ENCODE measurements around the gene DTNA.
"Not testable (repeated sequence)": the region's sequence is repeated elsewhere in the genome, so short reads cannot be mapped to it uniquely, and the experiment has no call there.

Gene DTNA

DNA sequence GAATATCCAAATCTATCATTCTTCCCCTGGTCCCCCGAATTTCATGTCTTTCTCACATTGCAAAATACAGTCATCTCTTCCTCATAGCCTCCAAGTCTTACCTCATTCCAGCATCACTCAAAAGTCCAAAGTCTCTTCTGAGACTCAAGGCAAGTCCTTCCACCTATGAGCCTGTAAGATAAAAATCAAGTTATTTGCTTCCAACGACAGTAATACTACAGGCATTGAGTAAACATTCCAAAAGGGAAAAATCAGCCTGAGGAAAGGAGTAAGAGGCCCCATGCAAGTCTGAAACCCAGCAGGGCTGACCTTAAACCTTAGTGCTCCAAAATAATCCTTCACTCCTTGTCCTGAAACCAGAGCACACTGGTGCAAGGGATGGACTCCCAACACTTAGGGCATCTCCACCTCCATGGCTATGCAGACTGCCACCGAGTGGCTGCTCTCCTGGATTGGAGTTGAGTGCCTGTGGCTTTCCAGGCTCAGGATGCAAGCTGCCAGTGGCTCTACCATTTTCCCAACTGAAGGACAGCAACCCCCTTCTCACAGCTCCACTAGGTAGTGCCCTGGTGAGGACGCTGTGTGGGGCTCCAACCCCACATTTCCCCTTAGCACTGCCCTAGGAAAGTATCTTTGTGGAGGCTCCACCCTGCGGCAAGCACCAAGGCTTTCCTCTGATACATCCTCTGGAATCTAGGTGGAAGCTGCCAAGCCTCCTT is 16.3 kb downstream of the DTNA start:
- DNase-seq, result no peak

DNA sequence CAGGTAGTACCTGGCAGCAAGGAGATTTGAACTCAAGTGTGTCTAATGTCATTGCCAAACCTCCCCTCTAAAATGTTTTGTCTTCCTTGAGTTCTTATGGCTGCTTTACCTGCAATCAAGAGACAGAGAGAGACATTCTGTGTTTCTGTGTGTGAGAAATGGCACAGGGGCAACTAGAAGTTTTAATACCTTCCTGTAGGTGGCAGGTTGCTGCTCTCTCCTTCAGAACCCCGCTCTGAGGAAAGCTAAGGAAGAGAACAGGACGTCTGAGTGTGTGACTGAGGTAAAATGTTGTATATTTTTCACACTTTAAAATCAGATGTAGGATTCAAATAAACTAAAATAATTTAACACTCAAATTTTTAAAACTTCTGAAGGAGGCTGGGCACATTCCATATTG is 19.2 kb downstream of the DTNA start:
- peak; percentile 17 for DNase-seq

DNA sequence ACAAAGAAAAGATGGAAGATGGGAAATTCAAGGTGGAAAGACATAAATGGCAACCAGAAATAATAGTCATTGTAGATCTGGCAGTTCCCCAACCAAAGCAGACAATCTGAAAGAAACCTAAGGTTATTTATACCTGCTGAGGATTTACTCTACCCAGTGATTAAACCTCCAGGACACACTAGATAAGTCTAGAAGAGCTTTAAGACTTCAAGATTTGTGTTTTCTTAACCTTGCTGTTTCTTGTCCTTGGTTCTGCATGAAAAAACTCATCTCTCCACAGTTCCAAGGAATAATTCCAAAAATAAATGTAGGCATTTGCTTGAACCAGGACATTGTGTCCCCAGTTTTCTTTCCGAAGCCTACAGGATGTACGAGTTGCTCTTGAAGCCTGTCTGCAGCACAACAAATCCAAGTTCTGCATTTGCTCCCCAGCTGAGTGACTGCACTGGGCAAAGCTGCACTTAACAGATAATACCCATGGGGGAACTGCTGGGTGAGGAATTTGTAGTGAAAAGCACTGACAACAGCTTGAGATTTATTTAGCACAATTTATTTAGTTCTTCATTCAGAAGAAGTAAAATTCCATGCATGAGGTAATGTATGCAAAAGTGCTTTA is 19.8 kb downstream of the DTNA start:
- DNase-seq, result no peak

DNA sequence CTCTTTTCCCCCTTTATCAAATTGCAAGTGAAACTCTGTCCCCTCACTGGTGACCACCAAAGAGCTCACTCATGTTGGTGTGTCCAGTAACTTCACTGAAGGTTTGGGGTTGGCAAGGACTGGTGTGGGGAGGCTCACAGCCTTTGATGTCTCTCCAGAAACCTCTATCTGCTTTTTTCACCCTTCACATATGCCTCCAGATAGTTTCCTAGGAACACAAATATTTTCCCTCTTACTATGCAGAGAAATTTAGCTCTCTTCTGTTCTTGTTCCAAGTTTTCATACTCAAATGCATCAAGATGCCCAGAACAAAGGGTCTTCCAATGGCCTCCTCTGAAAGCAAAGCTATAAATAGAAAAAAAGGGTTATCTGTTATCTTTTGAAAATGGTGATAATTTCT is 20.7 kb downstream of the DTNA start:
- no peak for DNase-seq

DNA sequence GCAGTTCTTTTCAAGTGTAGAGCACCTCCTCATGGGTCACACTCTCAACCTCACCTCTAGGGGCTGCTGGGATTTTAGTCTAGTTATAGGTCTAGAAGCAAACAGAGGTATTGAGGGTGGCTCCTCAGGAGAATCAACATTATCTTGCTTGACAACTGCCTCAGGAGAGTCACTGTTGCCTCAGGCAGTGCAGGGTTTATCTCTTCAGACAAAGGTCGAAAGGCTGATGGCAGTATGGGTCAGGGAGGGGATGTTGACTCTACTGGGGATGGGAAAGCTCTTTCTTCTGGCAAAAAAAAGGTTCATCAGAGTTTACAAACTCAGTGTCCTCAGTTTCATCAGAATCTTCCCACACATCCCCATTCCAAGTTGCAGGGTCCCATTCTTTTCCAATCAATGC is 24.0 kb downstream of the DTNA start:
- DNase-seq, result no peak

DNA sequence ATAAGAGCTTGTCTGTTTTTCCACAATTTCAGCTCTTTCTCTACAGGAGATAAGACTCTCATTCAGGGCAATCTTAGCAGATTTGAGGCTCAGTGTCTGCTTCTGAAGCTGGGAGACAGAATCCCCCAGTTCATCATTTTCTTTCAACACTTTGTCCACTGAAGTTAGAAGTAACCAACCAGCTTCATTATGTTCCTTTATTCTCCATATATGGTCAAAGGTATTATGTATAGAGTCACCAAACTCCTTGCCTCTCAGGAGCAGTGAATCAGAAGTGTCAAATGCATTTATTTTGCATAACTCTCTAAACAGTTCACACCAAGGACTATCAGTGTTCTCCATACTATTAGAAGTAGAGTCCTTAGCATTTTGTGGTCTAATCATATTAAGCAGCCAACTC is 24.4 kb downstream of the DTNA start:
- not testable (repeated sequence) for DNase-seq

DNA sequence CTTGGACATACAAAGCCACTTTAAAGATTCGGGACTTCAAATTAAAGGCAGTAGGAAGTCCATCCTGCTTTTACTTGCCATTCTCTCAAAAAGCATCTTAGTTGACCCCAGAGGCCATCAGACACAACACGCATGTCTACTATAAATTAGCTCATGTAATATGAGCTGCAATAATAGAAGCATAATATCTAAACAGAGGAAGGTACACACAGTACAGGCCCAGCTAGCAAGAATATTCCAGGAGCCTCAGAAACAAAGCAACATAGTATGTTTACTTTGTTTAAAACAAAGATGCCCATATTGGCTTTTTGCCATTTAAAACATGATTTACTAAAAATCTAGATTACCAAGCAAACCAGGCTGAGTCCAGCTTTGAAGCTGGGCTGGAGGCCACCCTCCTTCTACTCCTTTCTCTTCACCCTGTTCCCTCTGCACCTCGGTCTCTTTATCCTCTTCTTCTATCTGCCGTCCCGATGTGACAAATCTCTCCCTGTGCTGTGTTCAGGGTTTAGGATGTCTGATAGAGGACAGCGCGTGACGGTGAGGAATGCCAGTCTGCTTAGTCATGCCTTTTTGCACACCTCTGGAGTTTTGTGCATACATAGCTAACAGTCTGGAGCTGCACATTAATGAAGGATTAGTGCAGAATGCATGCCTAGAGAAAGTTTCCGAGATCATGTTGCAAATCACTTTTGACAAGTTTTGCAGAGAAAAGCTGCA is 28.2 kb downstream of the DTNA start:
- DNase-seq, result peak; percentile 4

DNA sequence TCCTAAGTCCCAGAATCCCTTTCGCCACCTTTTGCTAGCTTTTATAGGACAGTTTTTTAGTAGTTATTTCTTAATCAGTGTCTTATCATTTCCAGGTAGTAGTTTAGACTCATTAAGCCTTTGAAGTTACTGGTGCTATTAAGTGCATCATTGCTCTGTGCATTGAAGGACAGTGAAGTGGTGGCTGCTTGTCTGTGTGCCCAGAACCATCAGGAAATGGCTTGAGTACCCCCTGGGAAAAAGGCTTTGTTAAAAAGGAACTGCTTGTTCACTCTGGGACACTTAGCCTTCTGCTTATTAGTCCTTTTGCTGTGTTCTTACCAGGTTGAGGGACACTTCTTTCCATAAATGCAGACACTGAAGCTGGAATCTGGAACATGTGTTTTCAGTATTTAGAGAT is 30.0 kb downstream of the DTNA start:
- DNase-seq, result no peak

DNA sequence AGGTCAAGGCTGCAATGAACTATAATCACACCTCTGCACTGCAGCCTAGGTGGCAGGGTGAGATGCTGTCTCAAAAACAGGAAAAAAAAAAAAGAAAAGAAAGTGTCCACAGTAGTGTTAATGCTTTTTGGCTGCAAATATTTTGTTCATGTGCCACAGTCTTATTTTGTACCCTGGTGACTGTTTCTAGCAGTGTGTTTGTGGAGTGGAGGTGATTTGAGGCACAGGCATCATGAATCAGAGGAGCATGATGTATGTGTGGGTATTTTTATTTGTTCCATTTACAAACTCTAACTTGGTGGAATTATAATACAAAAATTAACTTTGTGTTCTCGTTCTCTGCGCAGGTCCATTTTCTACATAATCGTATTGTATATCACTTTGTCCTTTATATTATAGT is 30.6 kb downstream of the DTNA start:
- no peak for DNase-seq

DNA sequence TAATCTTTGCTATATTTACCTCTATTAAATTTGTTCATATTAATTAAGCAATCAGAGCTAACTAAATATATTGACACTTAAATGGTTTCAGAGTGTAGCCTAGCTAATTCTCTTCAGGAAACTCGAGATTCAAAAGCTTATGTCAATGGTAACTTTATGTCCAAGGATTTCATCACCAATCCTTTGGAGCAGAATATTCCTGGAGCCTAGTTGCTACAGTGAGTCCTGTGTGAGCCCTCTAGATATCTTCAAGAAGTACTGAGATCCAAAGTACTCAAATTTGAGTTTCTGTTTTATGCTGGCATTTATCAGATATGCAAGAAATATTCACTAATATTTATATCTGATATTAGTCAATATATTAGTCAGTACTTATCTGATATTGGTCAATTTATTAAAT is 31.3 kb downstream of the DTNA start:
- no peak for DNase-seq

DNA sequence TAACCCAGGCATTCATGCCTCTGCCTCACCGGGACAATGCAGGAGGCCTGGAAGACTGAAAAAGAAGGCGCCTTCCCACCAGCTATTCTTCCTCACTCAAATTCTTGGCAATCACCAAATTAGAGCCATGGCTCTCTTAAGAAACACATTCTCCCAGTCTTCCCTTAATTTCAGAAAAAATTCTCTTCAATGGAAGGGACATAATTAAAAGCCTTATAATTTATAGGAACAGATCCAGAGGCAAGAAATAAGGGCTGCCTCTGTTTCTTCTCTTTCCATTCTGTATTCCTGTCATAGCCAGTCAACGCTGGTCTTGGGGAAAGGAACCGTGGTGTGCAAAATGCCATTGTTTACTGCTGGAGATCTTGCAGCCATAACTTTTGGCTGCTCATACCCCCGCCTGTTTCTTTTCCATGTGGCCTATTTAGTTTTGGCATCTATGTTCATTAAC is 32.8 kb downstream of the DTNA start:
- no peak for DNase-seq

DNA sequence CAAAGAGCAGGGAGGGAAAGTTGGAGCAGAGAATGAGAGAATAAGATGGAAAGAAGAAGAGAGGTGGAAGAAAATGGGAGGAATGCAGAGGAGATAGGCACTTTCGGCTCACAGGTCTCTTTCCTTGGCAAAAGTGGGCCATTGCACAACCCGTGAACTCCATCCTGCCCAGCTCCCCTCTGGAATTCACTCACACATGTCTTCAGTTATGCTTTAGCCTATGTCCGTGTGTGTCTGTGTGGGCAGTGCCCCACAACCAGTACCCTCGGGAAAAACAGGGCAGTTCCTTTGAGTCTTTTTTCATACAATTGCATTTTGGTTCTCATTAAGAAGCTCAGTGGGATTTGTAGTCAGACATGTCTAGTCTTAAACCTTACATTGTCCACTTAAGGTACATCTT is 34.5 kb downstream of the DTNA start:
- no peak for DNase-seq

DNA sequence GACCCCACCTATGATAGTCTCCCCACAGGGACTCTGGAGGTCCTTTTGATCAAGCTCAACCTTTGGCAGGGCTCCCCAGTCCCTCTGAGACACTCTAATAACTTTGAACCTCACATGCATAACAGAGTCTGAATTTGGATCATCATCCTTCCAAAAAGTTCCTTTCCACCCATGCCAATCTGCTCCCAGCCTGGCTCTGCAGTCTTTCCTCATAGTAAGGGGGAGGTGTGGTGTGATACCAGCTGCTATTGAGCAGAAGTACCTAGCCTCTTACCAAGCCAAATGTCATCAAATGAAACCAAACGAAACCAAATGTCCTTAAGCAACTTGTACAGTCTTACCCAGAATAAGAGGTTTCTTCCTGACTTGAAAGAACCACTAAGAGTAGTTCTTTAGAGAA is 36.5 kb downstream of the DTNA start:
- DNase-seq, result peak; percentile 41

DNA sequence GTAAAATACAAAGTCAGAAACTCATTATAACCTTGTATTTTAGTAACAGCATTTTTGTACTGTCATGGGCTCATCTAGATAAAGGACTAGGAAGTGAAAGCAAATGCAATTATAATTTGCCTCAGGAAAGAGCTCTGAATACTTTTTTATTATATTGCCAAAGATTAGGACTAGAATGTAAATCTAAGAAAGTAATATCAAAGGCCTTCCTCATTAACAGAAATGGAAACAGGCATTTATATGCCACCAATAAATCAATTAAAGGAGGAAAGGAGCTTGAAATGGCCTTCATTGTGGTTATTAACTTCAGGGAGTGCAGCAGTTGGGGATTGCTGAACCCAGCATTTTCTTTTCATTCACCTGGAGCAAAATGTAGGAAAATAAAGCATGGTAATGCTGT is 39.6 kb downstream of the DTNA start:
- DNase-seq, result no peak

DNA sequence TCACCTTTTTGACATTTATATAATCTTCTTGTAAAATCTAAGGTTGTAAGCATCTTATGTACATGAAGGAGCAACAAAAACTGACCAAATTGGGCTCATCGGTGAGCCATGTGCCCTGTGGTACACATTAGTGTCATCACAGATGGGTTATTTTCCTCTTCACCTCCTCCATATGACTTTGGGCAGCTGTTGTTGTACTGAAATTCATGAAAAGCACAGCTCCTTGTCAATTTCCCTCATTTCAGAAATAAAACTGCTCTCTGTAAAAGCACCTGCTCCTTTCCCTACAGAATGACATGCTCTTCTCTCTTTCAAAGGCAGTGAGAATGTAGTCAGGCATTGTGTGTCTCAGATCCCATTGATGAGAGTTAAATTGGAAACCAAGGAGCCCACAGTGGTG is 42.0 kb downstream of the DTNA start:
- DNase-seq, result peak; percentile 89

DNA sequence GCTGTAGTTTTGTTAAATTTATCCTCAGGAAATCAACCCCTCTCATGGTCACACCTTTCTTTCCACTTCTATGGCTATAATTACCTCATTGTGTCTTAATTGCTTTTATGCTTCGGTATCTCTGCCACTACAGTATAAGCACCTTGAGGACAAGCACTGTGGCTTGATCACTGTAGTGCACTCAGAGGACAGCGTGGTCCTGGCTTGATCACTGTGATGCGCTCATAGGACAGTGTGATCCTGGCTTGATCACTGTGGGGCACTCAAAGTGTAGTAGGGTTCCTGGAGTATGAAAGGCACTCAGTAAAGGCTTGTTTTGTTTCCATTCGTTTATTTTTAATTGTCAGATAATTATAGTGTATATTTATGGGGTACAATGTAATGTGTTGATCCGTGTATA is 44.2 kb downstream of the DTNA start:
- DNase-seq, result no peak

DNA sequence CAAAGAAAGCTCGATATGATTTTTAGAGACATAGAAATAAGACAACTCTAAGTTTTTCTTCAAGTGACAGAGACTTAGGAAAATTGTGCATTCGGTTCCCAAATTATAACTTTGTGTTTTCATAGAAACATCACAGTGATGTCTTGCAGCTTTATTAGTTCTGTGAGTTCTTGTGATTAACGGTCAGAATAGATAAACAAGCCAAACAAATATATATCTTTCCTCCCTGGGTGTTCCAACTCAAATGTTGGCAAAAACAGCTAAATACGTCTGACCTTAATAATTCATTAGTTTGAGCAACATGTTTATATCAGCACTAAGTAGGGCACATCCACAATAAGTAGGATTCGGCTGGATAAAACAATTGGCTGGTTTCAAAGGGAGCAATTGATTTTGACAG is 47.6 kb downstream of the DTNA start:
- DNase-seq, result no peak

DNA sequence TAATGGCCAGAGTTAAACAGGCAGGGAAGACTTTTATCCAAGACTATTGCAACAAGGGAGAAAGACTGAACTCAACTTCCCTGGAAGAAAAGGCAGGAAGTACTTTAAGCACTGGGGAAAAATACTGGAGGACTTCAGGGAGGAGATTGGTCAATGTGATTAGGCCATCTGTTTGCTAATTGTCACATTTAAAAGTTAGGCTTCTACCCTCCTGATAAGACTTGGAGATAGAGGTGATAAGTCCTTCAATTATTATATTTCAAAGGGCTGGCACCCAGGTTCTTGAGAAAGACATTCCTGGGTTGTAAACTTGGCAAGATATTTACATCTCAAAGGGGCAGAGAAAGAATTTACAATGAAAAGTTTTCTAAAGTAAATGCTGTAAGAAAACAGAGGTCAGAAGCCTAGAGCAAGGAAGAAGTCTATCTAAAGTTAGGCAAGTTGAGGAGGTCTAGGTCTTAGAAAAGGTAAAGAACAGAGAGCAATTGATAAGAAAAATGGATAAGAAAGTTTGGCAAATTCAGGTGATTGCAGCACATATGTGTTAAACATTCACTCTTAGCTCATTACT is 48.4 kb downstream of the DTNA start:
- no peak for DNase-seq

DNA sequence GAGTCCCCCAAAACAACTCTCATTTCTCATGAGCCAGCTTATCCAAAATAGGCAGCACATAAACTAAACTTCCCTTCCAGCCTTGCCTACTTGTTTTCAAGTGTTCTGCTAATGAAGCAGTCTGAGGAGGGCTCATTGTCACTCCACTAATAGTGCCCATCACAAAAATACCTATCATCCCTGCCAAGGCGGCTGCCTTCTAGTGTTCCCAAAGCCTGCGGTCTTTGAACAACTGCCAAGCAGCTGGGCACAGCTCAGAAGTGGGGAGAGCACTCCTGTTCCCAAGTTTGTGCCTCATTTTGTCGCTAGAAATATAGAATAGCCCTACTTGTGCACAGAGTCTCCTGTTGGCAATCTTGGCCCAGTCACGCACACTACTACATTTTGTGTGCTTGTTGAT is 50.3 kb downstream of the DTNA start:
- no peak for DNase-seq

DNA sequence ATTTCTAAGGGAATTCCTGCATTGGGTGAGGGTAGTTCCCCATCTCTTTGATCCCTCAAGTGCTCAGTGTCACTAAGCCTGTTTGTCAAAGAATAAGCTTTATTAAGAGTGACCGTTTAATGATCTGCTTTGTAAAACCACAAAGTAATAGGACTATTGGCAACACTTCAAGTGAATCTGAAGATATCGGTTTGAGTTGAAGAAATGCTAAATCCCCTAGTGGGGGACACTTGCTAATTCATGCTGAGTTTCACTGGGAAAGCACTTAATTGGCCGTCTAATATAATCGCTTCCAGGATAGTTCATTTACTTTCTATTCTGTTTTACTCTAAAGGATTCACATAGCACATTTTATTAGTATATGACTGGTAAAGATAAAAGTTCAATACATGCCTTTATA is 54.4 kb downstream of the DTNA start:
- DNase-seq, result no peak

DNA sequence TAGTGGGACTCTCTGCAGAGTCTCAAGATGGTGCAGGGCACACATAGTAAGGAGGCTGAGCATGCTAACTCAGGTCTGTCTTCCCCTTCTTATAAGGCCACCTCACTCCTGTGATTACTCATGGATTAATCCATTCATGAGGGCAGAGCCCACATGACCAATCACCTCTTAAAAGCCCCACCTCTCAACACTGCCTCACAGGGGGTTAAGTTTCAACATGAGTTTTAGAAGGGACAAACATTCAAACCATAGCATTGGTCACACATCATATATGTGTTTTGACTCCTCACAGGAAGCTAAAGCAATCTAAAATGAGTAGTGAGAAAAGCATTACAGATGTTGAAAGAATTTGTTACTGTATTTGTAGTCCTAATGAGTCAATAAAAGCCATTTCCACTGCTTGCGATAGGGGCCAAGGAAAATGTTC is 57.5 kb downstream of the DTNA start:
- no peak for DNase-seq

DNA sequence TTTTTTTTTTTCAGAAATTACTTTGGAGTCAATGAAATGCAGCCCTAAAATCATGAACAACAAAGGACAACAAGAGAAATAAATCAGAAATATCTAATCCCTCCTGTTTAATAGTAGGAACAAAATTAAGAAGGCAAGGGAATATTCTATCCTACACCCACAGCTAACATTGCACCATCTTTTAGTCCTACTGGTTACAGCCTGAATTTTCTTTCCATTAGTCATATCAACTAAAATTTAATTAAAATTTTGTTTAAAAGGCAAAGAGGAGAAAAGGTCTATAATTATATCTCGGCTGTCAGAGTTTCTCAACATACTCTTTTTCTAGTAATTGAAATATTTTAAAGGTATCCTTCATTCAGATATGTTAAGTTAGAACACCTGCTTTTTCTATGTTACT is 61.9 kb downstream of the DTNA start:
- DNase-seq, result no peak

DNA sequence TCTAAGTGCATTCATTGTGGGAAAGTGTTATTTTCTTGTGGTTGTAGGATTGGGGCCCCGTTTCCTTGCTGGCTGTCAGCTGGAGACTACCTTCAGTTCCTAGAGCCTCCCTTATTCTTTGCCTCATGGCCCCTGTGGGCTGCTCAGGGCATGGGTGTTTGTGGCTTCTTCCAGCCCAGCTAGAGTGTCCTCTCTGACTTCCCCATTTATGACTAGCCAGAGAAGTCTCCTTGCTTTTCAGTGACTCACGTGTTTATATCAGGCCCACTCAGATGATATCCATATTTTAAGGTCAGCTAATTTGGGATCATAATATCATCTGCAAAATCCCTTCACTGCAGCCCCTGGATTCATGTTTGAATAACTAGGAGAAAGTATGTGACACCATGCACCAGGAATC is 62.8 kb downstream of the DTNA start:
- no peak for DNase-seq

DNA sequence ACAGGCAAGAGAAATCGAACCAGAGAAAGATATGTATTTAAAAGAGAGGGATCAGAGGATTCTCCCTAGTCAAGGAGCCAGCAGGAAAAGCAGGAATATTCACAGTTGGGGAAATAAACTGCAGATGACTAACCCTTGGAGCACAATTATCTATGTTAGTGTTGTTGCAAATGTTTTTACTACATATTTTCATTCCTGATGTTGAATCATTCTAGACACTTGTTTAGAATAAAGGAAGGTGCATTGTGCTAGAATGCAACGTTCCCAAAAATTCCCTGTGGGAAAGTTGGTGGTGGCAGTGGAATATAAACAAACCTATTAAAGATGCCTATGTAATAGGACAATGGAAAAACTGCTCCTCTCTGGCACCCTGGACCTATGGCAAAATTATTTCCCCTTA is 63.3 kb downstream of the DTNA start:
- no peak for DNase-seq

All from NCI-H2171 treated with DMSO at 0.1 percent for 48 hours (cell line).